NCI-H2081 treated with DMSO at 0.1 percent for 48 hours (cell line): Measurements from ENCODE around the gene SNRNP35.
"Not testable (repeated sequence)": the region's sequence is repeated elsewhere in the genome, so short reads cannot be mapped to it uniquely, and the experiment has no call there.

Source experiments
- DNase-seq: peaks from one replicate; lab custom pipeline; 2025; lab: John Stamatoyannopoulos, UW

Gene SNRNP35

DNA sequence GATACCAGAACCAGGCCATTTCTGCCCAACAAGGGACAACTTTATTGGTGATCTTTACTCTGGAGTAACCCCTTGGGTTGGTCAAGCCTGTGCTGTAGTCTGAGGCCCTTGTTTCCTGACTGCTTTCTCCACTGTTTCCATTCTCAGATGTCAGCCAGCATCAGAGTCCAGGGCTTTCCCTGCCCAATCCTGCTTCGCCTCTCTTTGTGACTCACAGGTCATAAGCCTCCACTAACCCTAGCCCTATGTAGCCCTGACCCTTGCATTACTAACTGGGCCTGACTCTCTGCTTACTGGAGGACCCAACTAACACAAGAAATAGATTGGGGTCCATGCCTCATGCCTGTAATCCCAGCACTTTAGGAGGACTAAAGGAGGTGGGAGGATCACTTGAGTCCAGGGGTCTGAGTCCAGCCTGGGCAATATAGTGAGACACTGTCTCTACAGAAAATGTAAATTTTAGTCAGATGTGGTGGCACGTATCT is 8.6 kb upstream of the SNRNP35 start:
- DNase-seq = no peak

DNA sequence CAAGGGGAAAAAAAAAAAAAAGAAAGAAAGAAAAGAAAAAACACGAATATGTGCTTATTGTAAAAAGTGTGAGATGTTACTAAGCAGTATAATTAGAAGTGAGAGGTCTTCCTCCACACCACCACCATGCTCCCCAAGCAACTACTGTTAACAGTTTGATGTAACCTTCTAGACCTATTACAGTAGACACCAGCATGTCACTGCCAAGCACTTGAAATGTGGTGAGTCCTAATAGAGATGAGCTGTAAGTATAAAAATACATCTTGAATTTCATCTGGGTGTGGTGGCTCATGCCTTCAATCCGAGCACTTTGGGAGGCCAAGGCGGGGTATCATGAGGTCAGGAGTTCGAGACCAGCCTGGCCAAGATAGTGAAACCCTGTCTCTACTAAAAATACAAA is 8.1 kb upstream of the SNRNP35 start:
- DNase-seq = no peak

DNA sequence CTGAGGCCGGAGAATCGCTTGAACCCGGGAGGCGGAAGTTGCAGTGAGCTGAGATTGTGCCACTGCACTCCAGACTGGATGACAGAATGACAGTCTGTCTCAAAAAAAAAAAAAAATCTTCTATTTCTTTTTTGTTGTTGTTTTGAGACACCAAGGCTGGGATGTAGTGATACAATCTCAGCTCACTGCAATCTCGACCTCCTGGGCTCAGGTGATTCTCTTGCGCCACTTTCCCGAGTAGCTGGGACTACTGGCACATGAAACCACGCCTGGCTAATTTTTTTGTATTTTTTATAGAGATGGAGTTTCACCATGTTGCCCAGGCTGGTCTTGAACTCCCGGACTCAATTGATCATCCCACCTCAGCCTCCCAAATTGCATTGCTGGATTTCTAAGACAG is 7.3 kb upstream of the SNRNP35 start:
- no peak for DNase-seq

DNA sequence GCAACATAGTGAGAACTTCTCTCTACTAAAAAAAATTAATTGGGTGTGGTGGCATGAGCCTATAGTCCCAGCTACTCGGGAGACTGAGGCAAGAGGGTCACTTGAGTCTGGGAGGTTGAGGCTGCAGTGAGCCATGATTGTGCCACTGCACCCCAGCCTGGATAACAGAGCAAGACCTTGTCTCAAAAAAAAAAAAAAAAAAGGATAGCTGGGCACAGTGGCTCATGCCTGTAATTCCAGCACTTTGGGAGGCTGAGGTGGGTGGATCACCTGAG is 5.7 kb upstream of the SNRNP35 start:
- not testable (repeated sequence) for DNase-seq

- DNase-seq = no peak
Observed at GRCh38 chr12:123453165-123453564, 4.8 kb upstream of the SNRNP35 start.

DNA sequence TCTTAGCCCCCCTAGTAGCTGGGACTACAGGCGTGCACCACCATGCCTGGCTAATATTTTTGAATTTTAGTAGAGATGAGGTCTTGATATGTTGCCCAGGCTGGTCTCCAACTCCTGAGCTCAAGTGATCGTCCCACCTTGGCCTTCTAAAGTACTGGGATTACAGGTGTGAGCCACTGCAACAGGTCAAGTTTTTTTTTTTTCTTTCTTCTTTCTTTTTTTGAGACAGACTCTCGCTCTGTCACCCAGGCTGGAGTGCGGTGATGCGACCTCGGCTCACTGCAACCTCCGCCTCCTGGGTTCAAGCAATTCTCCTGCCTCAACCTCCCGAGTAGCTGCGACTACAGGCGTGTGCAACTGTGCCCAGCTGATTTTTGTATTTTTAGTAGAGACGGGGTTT is 5.2 kb downstream of the SNRNP35 start:
- not testable (repeated sequence) for DNase-seq

DNA sequence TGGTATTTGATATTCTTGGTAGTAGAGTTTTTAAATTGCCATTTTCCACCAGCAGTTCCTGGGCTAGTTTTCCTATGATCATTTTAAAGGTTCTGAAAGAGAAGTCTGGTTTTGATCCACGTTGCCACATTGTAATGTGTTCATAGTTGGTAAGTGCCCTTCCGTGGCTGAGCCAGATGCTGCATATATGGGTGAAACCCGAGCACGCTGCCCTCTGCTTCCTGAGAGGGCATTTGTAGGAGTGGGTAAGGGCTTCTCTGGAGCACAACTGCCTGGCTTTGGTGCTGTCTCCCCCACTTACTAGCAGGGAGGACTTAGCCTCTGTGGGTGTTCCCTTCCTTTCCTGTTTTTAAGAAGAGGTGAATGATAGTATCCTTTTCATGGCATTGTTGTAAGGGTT is 7.1 kb downstream of the SNRNP35 start:
- DNase-seq = no peak

DNA sequence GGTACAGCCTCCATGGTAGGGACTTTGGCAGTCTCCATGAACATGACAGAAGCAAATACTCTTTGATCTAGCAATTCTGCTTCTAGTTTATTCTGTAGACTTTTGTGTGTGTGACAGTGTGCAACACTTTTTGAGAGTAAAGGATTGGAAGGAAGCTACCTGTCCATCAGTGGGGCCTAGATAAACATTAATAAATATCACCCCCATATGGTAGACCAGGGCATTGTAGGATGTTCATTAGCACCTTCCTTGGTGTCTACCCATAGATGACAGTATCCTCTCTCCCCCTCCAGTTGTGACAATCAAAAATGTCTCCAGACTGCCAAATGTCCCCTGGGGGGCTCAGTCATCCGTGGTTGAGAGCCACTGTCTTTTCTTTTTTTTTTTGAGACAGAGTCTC is 10.8 kb downstream of the SNRNP35 start:
- DNase-seq = no peak

DNA sequence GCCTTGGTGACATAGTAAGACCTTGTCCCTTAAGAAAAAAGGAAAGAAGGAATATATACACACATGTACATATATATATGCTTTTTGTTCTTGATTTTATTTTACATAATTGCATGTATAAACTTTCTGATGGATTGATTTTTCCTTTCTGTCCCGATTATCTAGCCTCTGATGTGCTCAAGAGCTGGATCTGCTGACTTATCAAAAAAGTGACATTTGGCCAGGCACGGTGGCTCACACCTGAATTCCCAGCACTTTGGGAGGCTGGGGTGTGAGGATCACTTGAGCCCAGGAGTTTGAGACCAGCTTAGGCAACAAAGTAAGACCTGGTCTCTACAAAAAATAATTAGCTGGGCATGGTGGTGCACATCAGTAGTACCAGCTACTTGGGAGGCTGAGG is 12.0 kb downstream of the SNRNP35 start:
- no peak for DNase-seq

GRCh38 chr12:123471374-123472068 is 13.6 kb downstream of the SNRNP35 start:
- DNase-seq = no peak

DNA sequence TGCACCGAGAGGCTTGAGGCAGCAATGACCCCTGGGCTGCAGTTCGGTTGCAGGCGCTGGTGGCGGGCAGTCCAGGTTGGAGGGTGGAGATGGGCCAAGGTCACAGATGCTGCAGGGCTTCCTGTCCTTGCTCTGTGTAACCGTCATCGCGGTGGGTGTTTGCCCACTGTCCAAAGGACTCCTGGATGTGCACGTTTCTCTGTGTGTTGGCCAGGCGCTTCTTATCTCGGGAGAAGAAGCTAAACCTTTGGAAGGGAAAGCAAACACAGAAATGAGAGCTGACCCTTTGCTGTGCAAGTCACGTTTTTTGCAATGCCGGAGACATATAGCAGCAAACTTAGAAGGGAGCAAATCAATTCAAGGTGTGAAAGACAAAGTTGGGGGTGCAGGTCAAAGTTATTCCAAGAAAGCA is 14.5 kb downstream of the SNRNP35 start:
- DNase-seq = no peak

- DNase-seq = no peak
Observed at GRCh38 chr12:123474485-123475245, 16.7 kb downstream of the SNRNP35 start.

DNA sequence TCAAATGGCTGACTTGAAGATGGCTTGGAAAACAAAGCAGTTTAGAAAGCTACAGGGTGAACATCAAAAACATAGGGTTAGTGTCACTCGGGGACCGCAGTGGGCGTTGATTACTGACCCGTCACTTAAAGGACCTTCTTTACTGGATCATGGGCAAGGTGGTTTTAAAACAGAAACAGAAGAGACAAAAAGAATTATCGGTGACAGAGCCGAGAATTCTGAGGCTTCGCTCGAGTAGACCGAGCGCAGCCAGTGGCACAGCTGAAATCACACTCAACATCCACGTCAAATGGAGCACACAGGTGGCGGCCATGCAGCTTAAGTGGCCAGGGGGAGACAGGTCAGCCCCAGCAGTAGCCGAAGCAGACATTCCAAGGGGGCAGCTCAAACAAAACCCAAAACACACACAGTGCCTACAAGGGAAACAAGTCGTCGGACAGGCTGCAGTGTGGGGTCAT is 17.3 kb downstream of the SNRNP35 start:
- DNase-seq = no peak

DNA sequence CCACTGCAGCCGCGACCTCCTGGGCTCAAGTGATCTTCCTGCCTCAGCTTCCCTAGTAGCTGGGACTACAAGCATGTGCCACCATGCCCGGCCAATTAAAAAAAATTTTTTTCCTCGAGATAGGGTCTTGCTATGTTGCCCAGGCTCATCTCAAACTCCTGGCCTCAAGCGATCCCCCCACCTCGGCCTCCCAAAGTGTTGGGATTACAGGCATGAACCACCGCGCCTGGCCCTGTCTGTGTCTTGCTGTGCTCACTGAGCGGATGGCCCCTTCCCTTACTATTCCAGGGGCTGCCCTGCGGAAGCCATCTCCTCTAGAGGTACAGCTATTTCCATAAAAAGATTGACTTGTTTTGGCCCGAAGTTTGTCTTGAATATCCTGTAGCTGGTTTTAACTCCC is 20.1 kb downstream of the SNRNP35 start:
- DNase-seq = no peak

DNA sequence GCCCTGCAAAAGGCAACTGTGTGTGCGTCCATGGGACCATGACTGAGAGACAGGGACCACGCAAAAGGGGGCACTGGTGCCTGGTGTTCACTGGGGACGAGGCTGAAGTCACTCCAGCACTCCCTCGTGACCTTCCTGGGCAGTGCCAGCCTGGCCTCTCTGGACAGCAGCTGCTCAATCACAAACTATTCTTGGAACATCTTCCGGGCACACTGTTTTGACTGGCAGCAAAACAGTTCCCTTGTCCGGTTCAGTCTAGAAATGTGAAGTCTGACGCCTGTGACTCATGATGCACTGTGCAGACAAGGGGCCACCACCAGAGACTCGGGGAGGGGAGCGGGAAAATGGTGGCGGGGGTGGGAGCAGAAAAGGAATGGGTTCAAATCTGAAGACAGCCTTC is 20.8 kb downstream of the SNRNP35 start:
- no peak for DNase-seq

GRCh38 chr12:123479442-123480180 is 21.7 kb downstream of the SNRNP35 start:
- DNase-seq = no peak

- not testable (repeated sequence) for DNase-seq
Observed at GRCh38 chr12:123481251-123481650, 23.3 kb downstream of the SNRNP35 start.

GRCh38 chr12:123482876-123483275 is 24.9 kb downstream of the SNRNP35 start:
- no peak for DNase-seq

DNA sequence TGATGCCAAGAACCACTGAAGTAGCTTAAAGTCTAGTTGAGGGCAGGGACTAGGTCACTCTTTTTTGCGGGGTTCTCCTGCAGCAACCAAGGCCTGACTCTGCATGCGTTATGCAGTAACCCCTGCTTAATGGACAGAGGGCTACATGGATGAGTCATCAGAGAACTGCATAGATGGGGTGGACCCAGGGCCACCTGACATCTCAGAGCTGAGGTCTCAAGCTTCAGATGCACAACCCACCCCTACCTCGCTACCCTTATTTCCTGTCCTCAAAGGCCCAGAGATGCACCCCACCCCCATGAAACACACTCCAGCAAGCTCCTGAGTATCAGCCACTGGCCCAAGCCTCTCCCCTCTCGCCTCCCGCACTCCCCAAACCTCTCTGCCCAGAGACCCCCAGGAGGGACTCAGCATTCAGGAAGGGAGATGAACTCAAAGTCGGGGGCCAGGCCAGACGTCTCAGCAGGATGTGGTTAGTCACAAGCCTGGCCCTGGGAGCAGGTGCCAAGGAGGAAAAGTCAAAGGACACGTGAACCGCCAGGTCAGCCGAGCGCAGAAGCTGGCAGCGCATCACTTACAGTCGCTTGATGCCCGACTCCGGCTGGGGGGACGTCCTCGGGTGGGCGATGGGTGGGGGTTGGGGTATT is 25.8 kb downstream of the SNRNP35 start:
- DNase-seq = no peak

- no peak for DNase-seq
Observed at GRCh38 chr12:123485756-123486155, 27.8 kb downstream of the SNRNP35 start.

DNA sequence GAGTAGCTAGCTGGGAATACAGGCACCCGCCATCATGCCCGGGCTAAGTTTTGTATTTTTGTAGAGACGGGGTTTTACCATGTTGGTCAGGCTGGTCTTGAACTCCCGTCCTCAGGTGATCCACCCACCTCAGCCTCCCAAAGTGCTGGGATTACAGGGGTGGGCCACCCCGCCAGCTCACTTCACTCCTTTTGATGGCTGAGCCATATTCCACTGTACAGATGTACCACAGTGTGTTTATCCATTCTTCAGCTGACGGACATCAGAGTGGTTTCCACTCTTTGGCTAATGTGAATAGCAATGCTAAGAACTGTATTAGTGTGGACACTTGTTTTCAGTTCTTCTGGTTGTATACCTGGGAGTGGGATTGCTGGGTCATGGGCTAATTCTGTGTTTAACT is 29.5 kb downstream of the SNRNP35 start:
- DNase-seq = no peak

GRCh38 chr12:123488539-123489230 is 30.7 kb downstream of the SNRNP35 start:
- no peak for DNase-seq
